ENCODE data around the gene COA5.

COA5 gene

GRCh38 chr2:98608116-98608961 lies at the start of gene COA5, which contains the start of gene UNC50:
Gene COA5 (minus strand): TSS chr2:98608512. CDS start chr2:98608405, 107 bp downstream.
Gene UNC50 (plus strand): TSS chr2:98608589. CDS start chr2:98609760, 1,171 bp downstream.
- DNase-seq (ENCODE audit: low spot score), result peak; percentile 89

- no peak for DNase-seq (ENCODE audit: low spot score)
Measured at GRCh38 chr2:98656800-98657199, 48.5 kb upstream of the COA5 start.

DNA sequence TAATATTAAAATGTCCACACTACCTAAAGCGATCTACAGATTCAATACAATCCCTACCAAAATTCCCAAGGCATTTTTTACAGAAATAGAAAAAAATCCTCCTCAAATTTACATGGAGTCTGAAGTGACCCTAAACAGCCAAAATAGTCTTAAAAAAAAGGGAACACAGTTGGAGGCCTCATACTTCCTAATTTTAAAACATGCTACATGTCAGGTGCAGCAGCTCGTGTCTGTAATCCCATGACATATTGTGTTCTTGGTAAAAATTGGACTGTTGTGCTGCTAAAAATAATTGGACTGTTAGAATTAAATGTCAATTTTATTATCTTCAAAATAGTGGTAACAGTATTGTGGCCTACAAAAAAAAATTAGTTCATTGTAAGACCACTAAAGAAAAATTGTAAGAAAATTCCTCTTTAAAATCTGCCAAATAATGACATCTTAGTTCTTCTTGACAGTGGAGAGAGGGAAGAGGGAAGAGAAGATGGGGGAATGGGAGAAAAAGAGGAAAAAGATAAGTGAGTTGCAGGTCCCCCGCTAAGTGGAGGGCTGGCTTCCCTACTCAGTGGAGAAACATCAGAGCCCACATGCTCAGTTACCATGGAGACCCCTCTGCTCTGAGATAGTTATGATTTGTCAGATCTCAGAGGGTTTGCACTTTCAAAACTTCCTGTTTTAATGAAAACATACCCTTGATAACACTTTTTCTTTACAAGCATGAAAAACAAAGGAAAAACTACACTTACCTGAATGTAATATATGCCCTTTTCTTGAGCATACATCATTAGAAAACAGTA lies 46.6 kb upstream of the COA5 start:
- DNase-seq (ENCODE audit: low spot score), result no peak

DNA sequence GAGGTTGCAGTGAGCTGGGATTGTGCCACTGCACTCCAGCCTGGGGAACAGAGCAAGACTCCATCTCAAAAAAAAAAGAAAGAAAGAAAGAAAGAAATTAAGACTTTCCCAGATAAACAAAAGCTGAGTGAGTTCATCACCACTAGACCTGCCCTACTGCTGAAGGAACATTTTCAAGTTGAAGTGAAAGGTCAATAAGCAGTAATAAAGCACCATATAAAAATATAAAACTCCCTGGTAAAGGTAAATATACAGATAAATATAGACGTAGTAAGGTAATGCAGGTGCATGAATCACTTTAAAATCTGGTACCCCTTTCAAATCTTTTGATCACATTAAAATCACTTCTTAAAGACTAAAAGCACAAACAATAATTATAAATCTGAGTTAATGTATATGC lies 42.7 kb upstream of the COA5 start:
- DNase-seq (ENCODE audit: low spot score), result no peak

DNA sequence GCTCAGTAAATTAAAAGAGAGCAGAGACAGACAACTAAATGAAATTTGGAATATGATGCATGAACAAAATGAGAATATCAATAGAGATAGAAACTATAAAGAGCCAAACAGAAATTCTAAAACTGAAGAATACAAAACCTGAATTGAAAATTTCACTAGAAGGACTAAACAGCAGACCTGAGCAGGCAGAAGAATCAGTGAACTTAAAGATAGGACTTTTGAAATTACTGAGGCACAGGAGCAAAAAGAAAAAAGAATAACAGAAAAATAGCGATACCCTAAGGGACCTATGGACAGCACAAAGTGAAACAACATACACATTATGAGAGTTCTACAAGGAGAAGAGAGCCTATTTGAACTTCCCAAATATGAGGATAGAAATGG lies 41.7 kb upstream of the COA5 start:
- no peak for DNase-seq (ENCODE audit: low spot score)

- DNase-seq (ENCODE audit: low spot score), result peak; percentile 84
Measured at GRCh38 chr2:98649135-98649991, 41.1 kb upstream of the COA5 start.

DNA sequence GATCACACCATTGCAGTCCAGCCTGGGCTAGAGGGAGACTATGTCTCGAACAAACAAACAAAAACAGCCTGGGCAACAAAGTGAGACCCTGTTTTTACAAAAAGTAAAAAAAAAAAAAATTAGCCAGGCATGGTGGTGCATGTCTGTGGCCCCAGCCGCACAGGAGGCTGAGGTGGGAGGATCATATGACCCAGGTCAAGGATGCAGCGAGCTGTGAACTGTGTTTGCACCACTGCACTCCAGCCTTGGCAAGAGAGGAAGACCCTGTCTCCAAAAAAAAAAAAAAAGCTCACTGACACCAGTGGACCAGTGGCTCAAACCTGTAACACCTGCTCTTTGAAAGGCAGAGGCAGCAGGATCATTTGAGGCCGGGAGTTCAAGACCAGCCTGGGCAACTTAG lies 40.1 kb upstream of the COA5 start:
- DNase-seq (ENCODE audit: low spot score), result no peak

DNA sequence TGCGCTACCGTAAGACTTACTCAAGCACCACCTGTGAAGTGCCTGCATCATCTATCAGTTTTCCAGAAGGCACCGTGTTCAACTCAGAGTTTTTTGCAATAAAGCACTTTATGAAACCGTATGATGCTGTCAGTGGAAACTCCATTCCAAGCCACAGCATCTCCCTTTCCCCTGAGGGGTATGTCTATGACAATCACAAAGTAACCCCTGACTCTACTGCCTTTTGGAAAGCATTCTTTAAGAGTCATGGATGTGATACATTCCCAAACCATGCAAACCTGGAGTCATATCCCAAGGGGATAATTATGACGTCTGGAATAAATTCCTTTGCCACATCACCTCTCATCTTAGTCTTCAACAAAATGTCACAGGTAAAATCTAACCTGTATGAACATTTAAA lies 39.3 kb upstream of the COA5 start:
- no peak for DNase-seq (ENCODE audit: low spot score)

- DNase-seq (ENCODE audit: low spot score), result no peak
Measured at GRCh38 chr2:98643496-98644100, 35.3 kb upstream of the COA5 start.

GRCh38 chr2:98637401-98638147 lies 29.3 kb upstream of the COA5 start:
- no peak for DNase-seq (ENCODE audit: low spot score)

DNA sequence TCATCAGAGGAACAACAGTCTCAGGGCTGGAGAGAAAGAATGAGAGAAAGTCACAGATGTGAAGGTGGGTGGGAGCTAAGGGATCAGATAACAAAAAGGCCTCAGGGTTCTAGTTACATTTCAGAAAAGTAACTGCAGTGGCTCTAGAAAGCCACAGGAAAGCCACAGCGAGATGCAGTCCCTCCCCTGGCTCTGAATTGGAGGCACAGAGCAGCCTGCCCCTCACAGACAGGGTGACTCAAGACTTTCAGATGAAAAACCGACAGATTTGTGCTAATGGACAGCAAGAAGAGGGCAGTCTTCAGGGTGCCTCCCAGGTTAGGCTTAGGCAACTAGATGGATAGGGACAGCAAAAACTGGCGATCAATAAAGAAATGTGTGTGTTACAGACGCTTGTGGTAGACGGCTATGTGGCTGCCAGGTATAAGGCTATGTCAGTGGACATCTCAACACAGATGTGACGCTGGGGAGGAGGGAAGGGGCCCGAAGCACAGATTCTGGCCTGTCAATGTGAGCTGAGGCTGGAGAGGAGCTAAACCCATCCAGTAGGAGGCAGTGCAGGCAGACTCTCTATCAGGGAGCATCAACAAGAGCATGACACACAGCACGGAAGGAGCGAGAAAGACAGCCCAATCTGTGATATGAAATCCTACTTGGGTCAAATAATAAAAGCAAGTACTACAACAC lies 26.2 kb upstream of the COA5 start:
- DNase-seq (ENCODE audit: low spot score), result no peak

DNA sequence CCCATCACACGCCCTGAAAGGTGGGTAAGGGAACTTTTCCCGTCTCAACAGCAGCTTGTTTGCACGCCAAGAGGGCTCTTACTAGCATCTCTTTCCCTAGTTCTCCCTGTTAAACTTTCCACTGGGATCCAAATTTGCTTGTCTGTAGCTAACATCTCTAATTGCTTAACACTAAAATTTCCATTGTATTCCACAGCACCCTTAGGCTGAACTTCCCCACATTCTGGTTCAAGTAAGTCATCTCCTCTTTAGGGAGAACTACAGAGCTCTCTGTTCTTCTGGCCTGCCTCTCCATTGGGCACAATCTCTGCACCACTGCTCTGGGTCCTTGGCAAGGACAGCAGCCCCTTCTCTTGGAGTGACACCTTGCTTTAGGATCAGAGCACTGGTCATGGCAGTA lies 24.0 kb upstream of the COA5 start:
- DNase-seq (ENCODE audit: low spot score), result no peak

GRCh38 chr2:98623657-98624056 lies 15.3 kb upstream of the COA5 start:
- no peak for DNase-seq (ENCODE audit: low spot score)

DNA sequence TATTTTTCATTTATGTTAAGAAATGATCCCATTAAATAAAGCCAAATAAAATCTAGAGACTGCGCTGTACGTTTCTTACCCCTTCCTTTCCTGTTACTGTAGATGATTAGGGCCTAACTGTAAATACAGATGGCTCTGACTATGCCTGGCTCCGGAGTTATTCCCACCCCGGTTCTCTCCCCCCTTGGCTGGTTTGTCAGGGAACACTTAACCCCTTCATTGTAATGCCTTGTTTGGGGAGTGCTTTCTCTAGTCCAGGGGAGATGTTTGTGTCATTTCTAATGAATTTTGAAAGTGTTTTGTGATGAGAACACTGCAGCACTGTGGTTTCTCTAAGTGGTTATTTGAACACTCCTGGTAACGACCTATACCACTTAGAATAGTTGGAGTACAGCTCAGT lies 8.8 kb upstream of the COA5 start:
- DNase-seq (ENCODE audit: low spot score), result no peak

GRCh38 chr2:98615481-98615880 lies 7.2 kb upstream of the COA5 start:
- no peak for DNase-seq (ENCODE audit: low spot score)

GRCh38 chr2:98614024-98614739 lies 5.9 kb upstream of the COA5 start:
- no peak for DNase-seq (ENCODE audit: low spot score)

GRCh38 chr2:98608962-98609604 lies 771 bp upstream of the COA5 start:
- peak; percentile 64 for DNase-seq (ENCODE audit: low spot score)

- DNase-seq (ENCODE audit: low spot score), result peak; percentile 31
Measured at GRCh38 chr2:98607741-98608115, 584 bp downstream of the COA5 start.

DNA sequence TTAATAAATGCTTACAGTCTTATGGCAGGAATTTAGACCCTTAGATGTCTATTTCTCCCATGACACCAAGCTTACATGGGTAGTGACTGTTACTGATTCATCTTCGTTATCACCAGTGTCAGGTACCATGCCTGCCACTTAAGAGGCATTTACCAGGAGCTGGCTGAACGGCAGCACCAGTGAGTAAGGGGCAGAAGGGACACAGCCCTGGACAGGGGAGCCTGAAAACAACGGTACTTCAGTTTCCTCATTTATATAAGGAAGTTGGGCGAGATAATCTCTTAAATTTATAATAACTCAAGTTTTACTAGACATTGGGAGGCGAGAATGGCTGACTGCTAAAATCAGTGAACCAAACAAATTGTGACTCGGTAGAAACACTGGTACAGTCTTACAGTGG lies 1.2 kb downstream of the COA5 start:
- DNase-seq (ENCODE audit: low spot score), result peak; percentile 19
